GM18861 (cell line): ENCODE data around the gene CREB5.
"Not testable (repeated sequence)": the region's sequence is repeated elsewhere in the genome, so short reads cannot be mapped to it uniquely, and the experiment has no call there.

Source experiments
- ATAC-seq: cut with Tn5 transposase; IDR thresholded peaks from one replicate; pipeline ENCODE4 v1.9.1; 2021; ENCODE audit not compliant: unreplicated experiment

Gene CREB5

GRCh38 chr7:28572321-28573058 is 160.2 kb downstream of the CREB5 start:
- no peak for ATAC-seq

DNA sequence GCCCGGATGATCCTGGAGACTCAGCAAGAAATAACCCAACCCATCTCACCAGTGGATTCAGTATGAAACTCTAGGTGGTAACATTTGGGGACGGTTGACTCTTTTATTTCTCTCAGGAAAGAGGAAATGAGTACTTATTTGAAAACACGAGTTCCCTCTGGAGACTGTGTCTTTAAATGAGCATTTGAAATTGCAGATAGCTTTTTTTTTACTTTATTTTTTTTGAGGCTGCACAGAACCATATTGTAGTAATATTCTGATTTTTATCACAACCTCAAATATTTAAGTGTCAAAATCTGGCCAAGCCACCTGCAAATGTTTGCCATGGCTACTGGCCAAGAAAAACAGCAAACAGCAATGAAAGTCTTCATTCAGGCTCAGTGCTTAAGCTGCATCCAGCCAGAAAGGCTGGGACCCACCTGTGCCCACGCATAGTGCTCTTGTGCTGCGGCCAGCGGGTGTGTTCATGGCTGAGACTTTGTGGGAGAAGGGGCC is 160.8 kb downstream of the CREB5 start:
- no peak for ATAC-seq

- ATAC-seq: no peak
These were observed 161.5 kb downstream of the CREB5 start for GRCh38 chr7:28573651-28574301.

DNA sequence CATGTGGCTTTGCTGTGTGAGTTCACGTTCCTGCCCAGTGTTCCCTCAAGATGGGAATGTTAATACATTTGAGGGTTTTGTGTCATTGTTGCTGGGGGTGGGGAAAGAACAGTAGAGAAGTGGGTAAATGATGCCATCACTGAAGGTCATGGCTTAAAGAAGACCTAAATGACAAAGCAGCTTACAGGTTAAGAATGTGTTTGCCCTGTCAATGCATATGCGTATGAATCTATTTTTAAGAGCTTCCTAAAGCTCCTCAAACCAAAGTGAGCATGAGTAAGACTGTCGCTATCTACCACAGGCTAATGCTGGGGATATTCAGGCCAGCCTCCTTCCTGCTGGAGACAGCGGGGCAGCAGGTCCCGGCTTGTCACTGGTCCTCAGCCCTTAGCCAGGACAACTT is 162.9 kb downstream of the CREB5 start:
- ATAC-seq: no peak

- no peak for ATAC-seq
These were observed 164.3 kb downstream of the CREB5 start for GRCh38 chr7:28576656-28577055.

DNA sequence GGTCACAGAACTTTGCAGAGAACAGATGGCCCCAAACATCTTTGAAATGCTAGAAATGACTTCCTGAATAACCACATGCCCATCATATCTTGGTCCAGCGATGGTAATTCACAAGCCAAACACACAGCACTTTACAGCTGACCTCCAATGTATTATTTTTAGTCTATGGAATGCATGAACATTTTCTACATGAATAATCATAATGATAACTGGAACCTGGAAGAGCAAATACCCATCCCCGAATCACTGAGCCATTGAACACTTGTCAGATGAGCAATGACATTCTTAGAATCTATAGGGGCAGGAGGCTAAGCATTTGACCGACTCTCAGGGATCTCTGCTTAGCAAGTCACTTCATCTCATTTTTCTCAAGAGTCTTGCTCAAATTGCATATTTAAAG is 167.3 kb downstream of the CREB5 start:
- no peak for ATAC-seq

- no peak for ATAC-seq
These were observed 168.3 kb downstream of the CREB5 start for GRCh38 chr7:28580665-28581064.

DNA sequence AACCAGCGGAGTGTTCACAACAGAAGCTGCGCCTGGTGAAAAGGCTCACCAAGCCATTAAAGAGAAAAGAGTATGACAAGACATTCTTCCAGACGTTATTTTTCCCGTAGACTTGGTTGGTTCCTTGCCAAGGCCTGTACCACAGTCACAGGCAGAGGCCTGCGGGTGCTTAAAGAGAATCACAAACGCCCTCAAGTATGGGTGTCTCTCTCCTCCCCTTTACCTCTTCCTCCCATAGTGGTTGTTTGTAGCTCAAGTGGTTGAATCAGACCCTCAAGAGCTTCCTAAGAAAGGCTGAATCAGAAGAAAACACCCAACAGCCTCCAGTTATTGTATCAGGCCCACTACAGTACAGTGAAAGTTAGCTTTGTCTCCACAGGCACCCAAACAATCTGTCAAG is 169.0 kb downstream of the CREB5 start:
- ATAC-seq: no peak

DNA sequence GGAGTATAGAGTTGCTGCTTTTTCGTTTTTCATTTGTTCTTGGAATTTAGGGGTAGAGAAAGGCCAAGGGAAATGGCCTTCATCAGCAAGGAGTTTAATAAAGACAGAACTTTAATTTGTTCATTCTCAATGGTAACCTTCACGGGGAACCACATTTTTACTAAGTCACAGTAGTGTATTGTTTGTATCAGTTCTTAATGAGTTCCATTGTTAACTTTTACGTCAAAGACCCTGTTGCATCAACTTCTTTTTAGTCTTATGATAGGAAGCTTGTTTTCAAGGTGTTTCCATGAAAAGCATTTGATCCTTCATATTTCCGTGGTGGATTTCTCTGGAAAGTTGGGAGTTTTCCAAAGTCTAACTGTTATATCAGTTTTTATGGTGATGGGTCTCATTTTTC is 169.9 kb downstream of the CREB5 start:
- ATAC-seq: no peak

- no peak for ATAC-seq
These were observed 171.9 kb downstream of the CREB5 start for GRCh38 chr7:28584235-28584634.

GRCh38 chr7:28586736-28587135 is 174.4 kb downstream of the CREB5 start:
- ATAC-seq: no peak

DNA sequence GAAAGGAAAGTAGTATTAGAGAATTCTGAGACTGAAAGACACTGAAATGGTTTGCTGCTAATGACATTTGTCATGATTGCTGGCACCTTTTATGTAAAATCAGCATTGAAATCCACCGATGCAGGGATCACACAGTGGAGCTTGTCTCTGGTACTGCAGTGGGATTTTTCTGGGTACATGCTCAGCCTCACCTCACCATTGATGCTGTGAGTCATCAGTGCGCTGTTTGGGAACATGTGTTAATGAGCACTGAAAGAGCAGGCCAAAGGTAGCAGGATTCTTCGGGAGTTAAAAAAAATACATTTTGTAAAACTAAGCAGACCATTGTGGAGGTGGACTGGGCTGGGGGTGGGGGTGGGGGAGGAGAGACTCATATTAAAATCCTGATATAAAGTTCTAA is 174.9 kb downstream of the CREB5 start:
- ATAC-seq: no peak

DNA sequence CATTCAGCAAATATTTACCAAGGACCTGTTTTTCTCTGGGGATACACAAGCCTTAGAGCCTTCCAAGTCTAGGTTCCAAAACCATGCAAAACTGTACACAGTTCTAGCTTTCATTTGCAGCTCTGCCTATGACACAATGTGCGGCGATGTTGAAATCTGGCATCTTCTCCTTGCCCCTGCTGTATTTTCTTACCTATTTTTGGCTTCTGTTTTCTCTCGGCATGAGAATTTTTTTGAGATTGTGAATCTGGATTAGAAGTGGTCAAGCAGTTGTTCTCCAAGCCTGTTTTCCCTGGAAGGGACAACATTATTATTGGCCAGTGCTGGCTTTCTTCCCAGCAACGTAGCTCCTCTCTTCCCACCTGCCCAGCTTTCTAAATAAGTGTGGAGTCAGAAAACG is 176.3 kb downstream of the CREB5 start:
- ATAC-seq: no peak

- no peak for ATAC-seq
These were observed 178.8 kb downstream of the CREB5 start for GRCh38 chr7:28591041-28591674.

DNA sequence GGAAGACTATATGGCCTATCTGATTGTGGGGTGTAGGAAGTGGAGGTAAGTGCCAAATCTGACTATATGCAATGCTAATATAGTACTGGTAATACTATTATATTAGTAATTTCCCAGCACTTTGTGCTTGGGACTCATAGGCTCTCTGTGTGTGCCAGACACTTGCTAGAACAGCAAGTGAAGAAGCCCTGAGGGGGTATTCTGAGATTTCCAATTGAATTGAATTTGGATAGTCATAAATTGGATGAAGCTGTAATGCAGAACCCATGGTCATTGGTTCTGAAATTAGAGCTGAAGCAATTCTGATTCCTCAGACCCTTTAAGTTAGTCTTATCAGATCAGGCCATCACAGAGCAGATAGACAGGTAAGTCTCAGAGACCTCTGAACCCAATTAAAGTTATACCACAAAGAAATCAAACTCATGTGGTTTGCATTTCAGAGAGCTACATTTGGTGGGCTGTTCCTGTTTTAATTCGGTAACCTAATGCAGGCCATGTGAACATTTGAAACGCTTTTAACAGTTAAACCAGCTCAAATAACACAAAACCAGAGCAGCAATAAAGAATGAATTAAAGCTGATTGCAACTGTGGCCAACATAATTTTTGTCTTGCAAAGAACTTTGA is 179.5 kb downstream of the CREB5 start:
- ATAC-seq: no peak

DNA sequence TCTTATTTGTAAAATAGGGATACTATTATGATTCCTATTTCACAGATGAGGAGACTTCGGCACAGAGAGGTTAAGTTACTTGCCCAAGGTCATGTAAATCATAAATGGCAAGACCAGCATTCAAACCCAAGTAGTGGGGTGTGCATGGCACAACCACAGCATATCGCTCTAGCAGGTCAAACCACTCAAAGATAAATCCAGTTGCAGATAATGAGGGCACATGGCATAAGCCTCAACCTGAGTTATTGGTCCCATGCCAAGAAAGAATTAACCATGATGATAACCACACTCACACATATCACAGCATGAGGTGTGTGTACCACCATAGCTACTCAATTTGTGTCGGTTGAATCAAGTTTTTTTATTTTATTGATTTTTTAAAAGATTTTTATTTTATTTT is 180.5 kb downstream of the CREB5 start:
- no peak for ATAC-seq

- no peak for ATAC-seq
These were observed 182.8 kb downstream of the CREB5 start for GRCh38 chr7:28595076-28595475.

DNA sequence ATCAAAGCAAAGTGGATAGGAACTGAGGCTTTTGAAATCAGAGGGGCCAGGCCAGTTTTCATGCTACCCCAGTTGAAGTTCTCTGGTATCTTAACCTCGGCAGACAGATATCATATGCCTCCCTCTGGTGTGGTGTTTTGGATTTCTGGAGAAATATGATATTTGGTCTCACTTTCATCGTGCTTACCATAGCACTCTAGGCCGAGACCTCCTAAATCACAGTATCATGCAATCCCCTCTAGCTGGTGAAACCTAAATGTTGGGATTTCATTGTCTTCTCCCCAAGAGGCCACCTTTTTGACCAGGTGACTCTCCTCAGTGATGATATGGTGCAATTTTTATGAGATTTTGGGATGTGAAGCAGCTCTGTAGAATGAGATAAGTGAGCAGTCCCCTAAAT is 183.5 kb downstream of the CREB5 start:
- no peak for ATAC-seq

DNA sequence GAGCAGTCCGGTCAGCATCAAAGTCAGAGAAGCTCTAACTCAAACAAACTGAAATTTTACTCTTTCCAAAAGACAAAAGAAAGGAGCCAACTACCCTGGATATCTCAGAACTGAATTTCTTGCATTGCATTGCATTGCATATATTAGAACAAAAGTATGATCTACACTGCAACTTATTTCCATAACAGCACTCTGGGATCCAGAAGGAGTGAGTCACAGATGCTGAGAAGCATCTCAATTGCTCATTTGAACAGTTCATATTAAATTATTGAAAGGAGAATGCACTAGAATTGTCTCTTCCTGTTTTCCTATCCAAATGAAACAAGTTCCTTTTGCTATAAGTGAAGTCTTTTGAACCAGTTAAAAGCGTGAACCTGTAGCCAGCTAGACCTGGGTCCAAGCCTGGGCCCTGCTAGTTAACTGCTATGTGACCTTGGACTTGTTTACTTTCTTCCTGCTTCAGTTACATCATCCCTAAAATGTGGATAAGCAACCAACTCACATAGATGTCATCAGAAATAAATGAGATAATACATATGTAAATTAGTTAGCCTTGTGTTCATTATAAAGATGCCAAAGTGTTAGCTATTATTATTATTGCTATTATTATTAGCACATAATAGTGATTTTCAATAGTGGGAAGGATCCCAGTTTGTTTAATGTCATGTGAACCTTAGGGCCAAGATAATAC is 184.1 kb downstream of the CREB5 start:
- no peak for ATAC-seq

- ATAC-seq: no peak
These were observed 185.0 kb downstream of the CREB5 start for GRCh38 chr7:28597284-28597683.

DNA sequence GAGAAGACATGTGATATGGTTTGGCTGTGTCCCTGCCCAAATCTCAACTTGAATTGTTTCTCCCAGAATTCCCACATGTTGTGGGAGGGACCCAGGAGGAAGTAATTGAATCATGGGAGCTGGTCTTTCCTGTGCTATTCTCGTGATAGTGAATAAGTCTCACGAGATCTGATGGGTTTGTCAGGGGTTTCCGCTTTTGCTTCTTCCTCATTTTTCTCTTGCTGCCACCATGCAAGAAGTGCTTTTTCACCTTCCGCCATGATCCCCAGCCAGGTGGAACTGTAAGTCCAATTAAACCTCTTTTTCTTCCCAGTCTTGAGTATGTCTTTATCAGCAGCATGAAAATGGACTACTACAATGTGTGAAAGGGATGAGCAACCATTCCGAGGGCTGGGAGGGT is 185.7 kb downstream of the CREB5 start:
- not testable (repeated sequence) for ATAC-seq
